Stimulated activated CD8-positive, alpha-beta memory T cell treated with anti-CD3 and anti-CD28 coated beads, Interleukin-4, amount 100 ng/mL, for 4 hours (primary cell): Measurements from ENCODE around the gene WWOX.

Source experiments
- DNase-seq, 2 donors: peaks; one replicate each; pipeline ENCODE4 v3.0.0-alpha.2; 2020; ENCODE audit warnings: low read depth in 2 of 2, low spot score in 1 of 2

WWOX gene

DNA sequence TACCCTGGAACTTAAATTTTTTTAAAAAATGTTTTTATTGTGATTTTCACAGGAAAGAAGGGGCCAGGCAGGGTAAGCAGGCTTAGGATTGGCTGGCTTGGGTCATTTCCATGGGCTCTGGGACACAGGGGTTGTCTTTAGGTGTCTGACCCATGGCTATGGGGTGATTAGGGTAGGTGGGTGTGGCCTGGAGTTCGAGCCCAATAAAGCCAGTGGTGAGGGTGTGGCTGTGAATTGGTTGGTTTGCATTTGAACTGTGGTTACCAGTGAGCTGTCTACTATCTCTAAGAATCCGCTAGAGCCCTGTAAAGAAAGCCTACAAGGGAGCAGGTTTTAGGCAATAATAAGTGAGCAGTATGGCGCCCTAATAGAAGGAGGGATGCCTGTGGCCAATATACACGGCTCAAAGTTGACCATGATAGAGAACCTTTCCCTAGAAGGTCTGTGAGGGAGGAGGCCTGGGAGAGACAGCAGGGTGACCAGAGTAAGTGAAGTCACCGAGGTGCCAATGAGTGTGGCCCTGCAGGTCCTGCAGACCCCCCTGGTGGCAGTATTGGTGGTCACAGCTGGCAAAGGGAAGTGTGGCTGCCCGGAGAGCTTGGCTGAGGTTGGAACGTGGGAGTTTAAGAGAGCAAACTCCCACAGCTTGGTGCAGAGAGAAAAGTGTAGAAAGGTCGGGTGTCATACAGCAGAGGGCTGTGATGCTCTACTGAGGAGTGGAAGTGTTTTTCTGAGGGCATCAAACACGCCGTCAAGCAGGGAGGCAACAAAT is 454.0 kb downstream of the WWOX start:
- no peak for DNase-seq

GRCh38 chr16:78556421-78556820 is 457.0 kb downstream of the WWOX start:
- no peak for DNase-seq

GRCh38 chr16:78560997-78561396 is 461.5 kb downstream of the WWOX start:
- DNase-seq, result no peak

DNA sequence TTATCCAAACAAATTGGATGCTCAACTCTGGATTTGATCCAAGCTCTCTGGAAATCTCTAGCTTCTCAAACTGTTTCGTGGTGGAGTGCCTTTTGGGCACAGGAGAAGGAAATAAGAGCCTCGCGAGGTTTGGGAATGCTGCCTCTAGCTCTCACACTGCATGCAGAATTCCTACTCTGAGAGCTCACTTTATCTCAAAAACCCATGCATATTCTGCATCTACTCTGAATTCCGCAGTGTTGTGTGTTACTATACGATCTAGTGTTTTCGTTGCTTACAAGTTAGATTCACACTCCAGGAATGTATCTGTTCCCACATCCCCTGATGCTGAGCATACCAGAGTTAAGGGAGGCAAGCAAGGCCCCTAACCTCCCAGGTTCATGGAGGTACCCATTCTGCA is 462.7 kb downstream of the WWOX start:
- no peak for DNase-seq

DNA sequence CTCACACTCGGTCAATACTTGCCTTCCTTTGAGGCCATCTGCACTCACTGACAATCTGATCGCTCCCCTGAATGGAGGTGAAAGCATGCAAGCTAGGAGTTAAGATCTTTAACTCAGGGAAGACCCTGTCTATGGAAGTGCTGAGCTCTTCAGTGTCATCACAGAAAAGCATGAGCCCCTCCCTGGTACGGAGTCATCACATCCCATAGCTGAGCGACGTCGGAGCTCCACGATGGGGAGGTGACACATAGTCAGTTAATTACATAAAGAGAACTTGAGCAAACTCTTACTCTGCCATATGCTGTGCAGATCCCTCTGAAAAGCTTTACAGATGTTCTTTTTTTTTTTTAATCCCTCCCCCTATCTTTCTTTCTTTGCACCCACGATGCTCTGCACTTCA is 463.2 kb downstream of the WWOX start:
- no peak for DNase-seq

DNA sequence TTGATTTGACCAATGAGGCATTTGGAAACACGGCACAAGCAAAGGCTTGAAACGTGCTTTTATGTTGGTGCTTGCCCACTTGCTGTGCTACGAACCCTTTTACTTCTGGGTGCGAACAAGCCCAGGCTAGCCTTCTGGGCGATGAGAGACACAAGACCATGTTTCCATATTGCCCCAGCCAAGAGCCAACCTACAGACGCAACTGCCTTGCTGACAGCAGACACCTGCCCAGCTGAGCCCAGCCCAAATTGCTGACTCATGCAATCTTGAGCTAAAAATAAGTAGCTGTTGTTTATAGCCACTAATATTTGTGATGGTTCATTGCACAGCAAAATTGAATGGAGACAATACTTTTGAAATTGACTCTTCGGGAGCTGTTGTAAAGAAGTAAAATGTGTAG is 464.5 kb downstream of the WWOX start:
- no peak for DNase-seq

GRCh38 chr16:78566397-78567073 is 467.1 kb downstream of the WWOX start:
- no peak for DNase-seq

GRCh38 chr16:78570399-78571141 is 471.1 kb downstream of the WWOX start:
- no peak for DNase-seq

GRCh38 chr16:78571434-78571833 is 472.0 kb downstream of the WWOX start:
- DNase-seq, result no peak

DNA sequence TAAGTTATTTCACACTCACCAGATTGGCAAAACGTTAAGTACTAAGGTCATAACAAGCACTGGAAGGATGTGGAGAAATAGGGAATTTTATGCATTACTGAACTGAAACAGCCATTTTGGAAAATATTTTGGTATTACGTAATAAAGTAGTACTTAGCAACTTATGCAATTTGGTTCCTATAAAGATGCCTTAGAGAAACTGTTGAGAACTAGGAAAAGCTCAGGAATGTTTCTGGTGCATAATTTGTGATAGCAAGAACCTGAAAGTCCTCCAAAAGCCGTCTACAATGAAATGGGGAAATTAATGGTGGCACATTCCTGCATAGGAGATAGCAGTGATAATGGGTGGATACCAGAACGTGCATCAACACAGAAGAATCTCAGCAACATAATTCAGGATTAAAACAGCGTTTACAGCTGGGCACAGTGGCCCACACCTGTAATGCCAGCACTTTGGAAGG is 472.5 kb downstream of the WWOX start:
- no peak for DNase-seq

GRCh38 chr16:78574571-78574970 is 475.1 kb downstream of the WWOX start:
- no peak for DNase-seq

GRCh38 chr16:78576941-78577340 is 477.5 kb downstream of the WWOX start:
- DNase-seq, result no peak

DNA sequence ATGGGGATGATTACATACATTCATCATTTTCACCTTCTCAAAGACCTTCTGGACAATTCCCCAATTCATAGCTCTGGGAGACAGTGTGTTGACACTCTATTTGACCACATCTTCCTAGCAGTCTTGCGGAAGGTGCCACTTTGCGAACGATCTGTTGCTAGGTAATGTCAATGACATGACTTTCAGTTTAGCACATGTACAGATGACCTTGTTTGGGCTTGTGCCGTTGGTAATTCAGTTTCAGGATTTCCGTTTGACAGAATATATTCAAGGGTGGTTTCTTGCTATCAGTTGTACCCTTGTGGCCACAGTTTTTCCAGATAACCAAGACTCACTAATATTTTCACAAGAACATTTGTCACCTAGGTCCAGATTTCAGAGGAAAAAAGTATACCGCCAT is 478.2 kb downstream of the WWOX start:
- no peak for DNase-seq

DNA sequence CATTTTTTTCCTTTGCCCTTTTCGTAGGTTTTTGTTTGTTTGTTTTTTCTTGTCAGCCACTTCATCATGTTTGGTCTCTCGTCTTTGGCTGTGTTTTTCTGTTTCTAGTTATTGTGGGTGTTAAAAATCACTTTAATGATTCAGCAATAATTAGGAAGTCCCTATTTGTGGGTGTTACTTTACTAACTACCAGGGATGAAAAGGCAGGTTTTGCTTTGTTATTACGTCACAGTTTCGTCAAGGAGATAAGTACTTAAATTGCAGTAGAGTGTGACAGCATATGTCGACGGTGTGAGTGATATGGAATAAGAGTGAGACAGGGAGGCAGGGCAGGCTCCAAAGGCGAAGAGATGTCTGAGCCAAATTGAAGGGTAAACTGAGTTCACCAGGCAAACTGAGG is 479.6 kb downstream of the WWOX start:
- no peak for DNase-seq

GRCh38 chr16:78583441-78583840 is 484.0 kb downstream of the WWOX start:
- DNase-seq, result no peak

GRCh38 chr16:78584213-78584860 is 484.9 kb downstream of the WWOX start:
- no peak for DNase-seq

- no peak for DNase-seq
Observed at GRCh38 chr16:78584991-78585390, 485.5 kb downstream of the WWOX start.

DNA sequence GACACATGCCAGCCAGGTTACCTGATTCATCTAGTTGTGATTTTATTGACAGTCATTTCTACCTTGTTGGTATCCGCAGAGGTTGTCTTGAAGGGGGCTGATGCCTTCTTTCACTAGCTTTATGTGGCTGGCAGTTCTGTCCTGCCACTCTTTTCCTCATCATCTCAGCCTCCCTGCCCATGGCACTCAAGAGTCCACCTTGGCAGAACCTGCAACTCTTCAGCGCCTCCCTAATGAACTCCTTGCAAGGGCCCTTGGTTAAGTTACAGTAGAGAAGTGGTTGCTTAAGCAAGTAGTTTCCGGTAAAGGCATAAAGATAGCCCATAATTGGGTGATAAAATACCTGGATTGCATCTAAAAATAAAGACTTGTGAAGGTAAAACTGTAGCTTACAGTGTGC is 489.9 kb downstream of the WWOX start:
- no peak for DNase-seq

DNA sequence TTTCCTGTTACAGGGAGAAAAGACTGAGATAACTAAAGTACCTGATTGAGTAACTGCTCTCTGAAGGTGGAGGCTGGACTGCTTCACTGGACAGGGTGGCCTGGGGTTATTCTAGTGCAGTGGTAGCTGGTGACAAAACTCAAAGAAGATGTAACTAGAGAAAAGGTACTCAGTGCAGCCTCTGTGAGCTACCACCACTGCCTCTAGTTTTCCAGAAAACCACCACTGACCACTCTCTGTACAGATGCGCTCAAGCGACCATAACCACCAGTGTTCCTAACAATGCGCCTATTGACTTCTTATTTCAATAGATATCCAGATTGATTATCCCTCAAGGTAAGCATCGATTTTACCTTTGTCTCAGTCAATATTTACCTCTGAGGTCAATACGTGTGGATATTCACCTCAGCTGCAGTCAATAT is 492.2 kb downstream of the WWOX start:
- no peak for DNase-seq

DNA sequence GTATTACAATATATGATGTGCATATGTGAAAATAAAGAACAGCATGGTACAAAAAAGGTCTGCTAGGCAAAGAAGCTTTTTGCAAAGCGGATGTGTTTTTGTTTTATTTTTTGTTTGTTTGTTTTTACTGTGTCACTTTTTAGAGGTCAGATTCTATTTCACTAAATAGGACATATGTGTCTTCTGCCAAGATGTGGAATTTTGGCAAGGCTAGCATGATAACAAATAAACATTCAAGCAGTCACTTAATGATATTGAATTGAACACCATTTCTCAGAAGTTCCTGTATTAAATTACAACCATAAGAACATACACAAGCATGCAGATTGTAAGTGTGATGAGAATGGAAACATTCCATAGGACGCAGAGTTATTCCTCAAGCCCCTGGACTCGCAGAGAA is 492.7 kb downstream of the WWOX start:
- no peak for DNase-seq

GRCh38 chr16:78593352-78593751 is 493.9 kb downstream of the WWOX start:
- no peak for DNase-seq

DNA sequence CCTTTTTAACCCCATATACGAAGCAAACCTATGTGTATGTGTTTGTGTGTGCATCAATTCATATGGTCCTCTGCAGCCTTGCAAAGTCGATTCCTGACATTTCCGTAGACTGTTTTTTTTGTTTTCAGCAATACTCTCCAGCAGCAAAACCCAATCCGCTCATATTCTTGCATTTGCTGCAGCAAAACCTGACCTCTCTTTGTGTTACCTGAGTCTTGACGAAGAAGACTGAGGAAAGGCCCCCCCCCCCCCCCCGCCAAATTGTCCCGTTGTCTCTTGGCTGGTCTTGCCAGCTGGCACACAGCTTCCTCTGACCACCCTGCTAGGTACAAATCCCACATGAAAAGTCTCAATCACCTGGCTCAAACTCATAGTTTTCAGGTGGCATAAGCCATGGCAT is 494.7 kb downstream of the WWOX start:
- no peak for DNase-seq
